Measurements from ENCODE around the gene ADA. TPM values are rescaled to one million over a fixed set of nuclear protein-coding genes. Genes with fewer than 3 reads are reported as not detected.
"Not testable (repeated sequence)": the region's sequence is repeated elsewhere in the genome, so short reads cannot be mapped to it uniquely, and the experiment has no call there.

The ADA gene
- polyA plus RNA-seq, 1 of the 3 experiments (the other 2 are of a cell fraction) = 25.7 TPM

GRCh38 chr20:44678242-44678641 is 26.7 kb upstream of the ADA start (continued):
- no peak for TF ChIP-seq ZBTB33 (IDR thresholded peaks at IDR 0.05; ENCODE audit: borderline replicate concordance, low read depth)
- no peak for TF ChIP-seq IRF3 (IDR thresholded peaks at IDR 0.05; ENCODE audit: low read depth, low read length)

- not testable (repeated sequence) for H3K4me1 ChIP-seq (ENCODE audit: control insufficient read depth in 1 of 2, insufficient read depth in 2 of 2, low read depth in 1 of 2, low read length in 1 of 2); H3K79me2 ChIP-seq (ENCODE audit: insufficient read depth)
- CTCF ChIA-PET = interaction anchor here (1.6 kb wide), 1 partner anchor 11 kb away, joined by 6 read pairs; no protein-coding TSS in a partner anchor
Measured at GRCh38 chr20:44672318-44672902, 20.9 kb upstream of the ADA start.

GRCh38 chr20:44671541-44671940 is 20.0 kb upstream of the ADA start:
- H3K36me3 ChIP-seq (replicated peaks in 1 of 2; ENCODE audit: control insufficient read depth in 1 of 2, insufficient read depth in 2 of 2, low read length in 1 of 2); POLR2A ChIA-PET; H3K4me1 ChIP-seq (ENCODE audit: control insufficient read depth in 1 of 2, insufficient read depth in 2 of 2, low read depth in 1 of 2, low read length in 1 of 2); H2AFZ ChIP-seq (ENCODE audit: low read depth); H3K79me2 ChIP-seq (ENCODE audit: insufficient read depth); H3F3A ChIP-seq (replicated peaks; ENCODE audit: insufficient read depth); H3K9me3 ChIP-seq; DNase-seq; H3K27ac ChIP-seq (ENCODE audit: low read depth in 2 of 2, low read length in 1 of 2); H3K9ac ChIP-seq; H3K9me2 ChIP-seq; H3K4me2 ChIP-seq; H3K27me3 ChIP-seq (ENCODE audit: insufficient read depth); H4K20me1 ChIP-seq (ENCODE audit: insufficient read depth); H3K4me3 ChIP-seq (ENCODE audit: low read depth in 2 of 2, low read length in 1 of 2): not testable (repeated sequence)
- CTCF ChIA-PET = interaction anchor here (1.6 kb wide), 1 partner anchor 12 kb away, joined by 6 read pairs; no protein-coding TSS in a partner anchor
- WGBS (ENCODE audit: low lambda C conversion rate) = 90% methylated on average over 6 of the region's 7 CpGs

More at GRCh38 chr20:44672318-44672902, 20.9 kb upstream of the ADA start:
- H4K20me1 ChIP-seq (ENCODE audit: insufficient read depth); H3K27me3 ChIP-seq (ENCODE audit: insufficient read depth); DNase-seq; H3K4me2 ChIP-seq; H3K9ac ChIP-seq; H3K27ac ChIP-seq (ENCODE audit: low read depth in 2 of 2, low read length in 1 of 2); H3K9me2 ChIP-seq; H3K4me3 ChIP-seq (ENCODE audit: low read depth in 2 of 2, low read length in 1 of 2); H3K9me3 ChIP-seq; POLR2A ChIA-PET; H3F3A ChIP-seq (replicated peaks; ENCODE audit: insufficient read depth); H2AFZ ChIP-seq (ENCODE audit: low read depth); H3K36me3 ChIP-seq (replicated peaks in 1 of 2; ENCODE audit: control insufficient read depth in 1 of 2, insufficient read depth in 2 of 2, low read length in 1 of 2): not testable (repeated sequence)
- 85% methylated on average over 23 of the region's 23 CpGs for WGBS (ENCODE audit: low lambda C conversion rate)

GRCh38 chr20:44670851-44671250 is 19.4 kb upstream of the ADA start:
- H3K27me3 ChIP-seq (ENCODE audit: insufficient read depth); CTCF ChIA-PET; H3K9me2 ChIP-seq; DNase-seq; H3K36me3 ChIP-seq (replicated peaks in 1 of 2; ENCODE audit: control insufficient read depth in 1 of 2, insufficient read depth in 2 of 2, low read length in 1 of 2); POLR2A ChIA-PET; H3F3A ChIP-seq (replicated peaks; ENCODE audit: insufficient read depth); H3K9me3 ChIP-seq; H2AFZ ChIP-seq (ENCODE audit: low read depth); H3K27ac ChIP-seq (ENCODE audit: low read depth in 2 of 2, low read length in 1 of 2); H3K4me1 ChIP-seq (ENCODE audit: control insufficient read depth in 1 of 2, insufficient read depth in 2 of 2, low read depth in 1 of 2, low read length in 1 of 2); H3K4me3 ChIP-seq (ENCODE audit: low read depth in 2 of 2, low read length in 1 of 2); H3K79me2 ChIP-seq (ENCODE audit: insufficient read depth); H4K20me1 ChIP-seq (ENCODE audit: insufficient read depth); H3K9ac ChIP-seq: not testable (repeated sequence)
- TF ChIP-seq FOSL2 (IDR thresholded peaks at IDR 0.05; ENCODE audit: borderline replicate concordance, low read depth) = peak; percentile 41; the same call in 1 of the 2 replicates
- 0 out of 2 replicates have a peak overlapping the region, but pooled peaks have one; percentile 24 for H3K4me2 ChIP-seq
- WGBS (ENCODE audit: low lambda C conversion rate) = 53% methylated on average over 9 of the region's 9 CpGs

Data from SK-N-SH (cell line).